Fibroblast of the conjunctiva (primary cell): ENCODE data around the gene C2orf49.

ENCODE experiments used
- DNase-seq: peaks from one replicate; pipeline ENCODE4 v3.0.0-alpha.2; 2010; ENCODE audit warnings: low read depth

The C2orf49 gene

GRCh38 chr2:105383432-105384166 is 46.3 kb downstream of the C2orf49 start:
- DNase-seq: no peak

- DNase-seq: no peak
These were observed 46.9 kb downstream of the C2orf49 start for GRCh38 chr2:105384216-105384615.

- DNase-seq: no peak
These were observed 47.5 kb downstream of the C2orf49 start for GRCh38 chr2:105384861-105385260.

- DNase-seq: no peak
These were observed 48.6 kb downstream of the C2orf49 start for GRCh38 chr2:105385731-105386540.

GRCh38 chr2:105387225-105387624 is 49.9 kb downstream of the C2orf49 start:
- no peak for DNase-seq

- peak; percentile 89 for DNase-seq
These were observed 51.6 kb downstream of the C2orf49 start for GRCh38 chr2:105388971-105389381.

- no peak for DNase-seq
These were observed 53.1 kb downstream of the C2orf49 start for GRCh38 chr2:105390454-105390853.

- no peak for DNase-seq
These were observed 53.8 kb downstream of the C2orf49 start for GRCh38 chr2:105391058-105391627.

GRCh38 chr2:105391763-105392662 is 54.7 kb downstream of the C2orf49 start:
- DNase-seq: no peak

GRCh38 chr2:105393373-105394055 is 56.2 kb downstream of the C2orf49 start:
- DNase-seq: peak; percentile 61

- no peak for DNase-seq
These were observed 57.7 kb downstream of the C2orf49 start for GRCh38 chr2:105394951-105395611.

GRCh38 chr2:105395691-105396090 is 58.4 kb downstream of the C2orf49 start:
- DNase-seq: no peak

- peak; percentile 95 for DNase-seq
These were observed 59.1 kb downstream of the C2orf49 start for GRCh38 chr2:105396254-105397024.

GRCh38 chr2:105397025-105397722 is 59.8 kb downstream of the C2orf49 start:
- DNase-seq: no peak

GRCh38 chr2:105397953-105398335 is 60.6 kb downstream of the C2orf49 start:
- no peak for DNase-seq

GRCh38 chr2:105398336-105399206 is 61.2 kb downstream of the C2orf49 start, which contains the start of gene FHL2:
FHL2 (minus strand) TSS chr2:105399051; CDS start chr2:105386516, 12,535 bp downstream.
- peak; percentile 76 for DNase-seq
